H1 (cell line): ENCODE measurements around the gene H1-8. TPM values are rescaled to one million over a fixed set of nuclear protein-coding genes. Genes with fewer than 3 reads are reported as not detected.

Experiments
- CTCF ChIA-PET: fragments of 300-600 bp; sonication (Branson Sonifier 250); formaldehyde crosslinking; loops from one replicate; lab custom pipeline; 2021; ENCODE audit not compliant: partially characterized antibody; lab: Charles Lee
- POLR2A ChIA-PET: fragments of 300-600 bp; sonication (Branson Sonifier 250); formaldehyde crosslinking; loops from one replicate; lab custom pipeline; 2021; ENCODE audit warnings: inconsistent platforms; ENCODE audit not compliant: partially characterized antibody; lab: Charles Lee
- DNase-seq, 2 experiments: peaks; one replicate each; pipeline versions ENCODE4 v3.0.0 to v3.0.0-alpha.2; 2010 to 2022; ENCODE audit warnings: low spot score in 2 of 2, low read depth in 1 of 2, mixed read lengths in 1 of 2
- FAIRE-seq: peaks from 2 replicates; lab custom pipeline; 2011; peaks lifted over from hg19 to GRCh38; lab: Jason Lieb, UNC
- H2AFZ ChIP-seq: 2 replicates; pipeline ENCODE4 v1.8.1; 2012; ENCODE audit warnings: low read length, inconsistent platforms
- H2AK5ac ChIP-seq: 2 replicates; pipeline ENCODE4 v1.6.1; 2013; ENCODE audit warnings: low read depth, low read length
- H2BK120ac ChIP-seq: replicated peaks from 2 replicates; pipeline ENCODE3; 2013; ENCODE audit warnings: low read depth, low read length, inconsistent platforms
- H2BK12ac ChIP-seq: 2 replicates; pipeline ENCODE4 v1.6.1; 2013; ENCODE audit warnings: low read depth, low read length
- H2BK15ac ChIP-seq: 2 replicates; pipeline ENCODE4 v1.6.1; 2013; ENCODE audit warnings: low read length
- H2BK20ac ChIP-seq: 2 replicates; pipeline ENCODE4 v1.6.1; 2013; ENCODE audit warnings: low read length
- H2BK5ac ChIP-seq: 2 replicates; pipeline ENCODE4 v1.6.1; 2013; ENCODE audit warnings: low read depth, low read length
- H3K14ac ChIP-seq: 2 replicates; pipeline ENCODE4 v1.6.1; 2013; ENCODE audit warnings: inconsistent platforms; ENCODE audit not compliant: insufficient read length
- H3K18ac ChIP-seq: 2 replicates; pipeline ENCODE4 v1.6.1; 2013; ENCODE audit warnings: low read length; ENCODE audit errors: extremely low read depth
- H3K23ac ChIP-seq: 2 replicates; pipeline ENCODE4 v1.6.1; 2013; ENCODE audit warnings: inconsistent platforms; ENCODE audit not compliant: insufficient read length
- H3K23me2 ChIP-seq: 2 replicates; pipeline ENCODE4 v1.6.1; 2013; ENCODE audit warnings: low read depth, low read length
- H3K27ac ChIP-seq: 2 replicates; pipeline ENCODE4 v1.6.1; 2011; ENCODE audit warnings: low read depth, low read length, inconsistent platforms
- H3K27me3 ChIP-seq, 4 experiments: replicated peaks in 1 of 4; 1 replicate in 1 of 4; 2 replicates in 3 of 4; pipeline versions ENCODE4 v1.6.1 to v1.8.1; 2011 to 2013; ENCODE audit warnings: low read length in 3 of 4, mild to moderate bottlenecking in 3 of 4, inconsistent platforms in 2 of 4, mixed read lengths in 2 of 4, moderate library complexity in 1 of 4; ENCODE audit not compliant: control insufficient read depth in 3 of 4, insufficient read depth in 3 of 4; ENCODE audit errors: extremely low read depth in 1 of 4
- H3K36me3 ChIP-seq, 4 experiments: 2 replicates each; pipeline versions ENCODE4 v1.6.1 to v1.8.1; 2011 to 2013; ENCODE audit warnings: mild to moderate bottlenecking in 4 of 4, low read length in 3 of 4, moderate library complexity in 2 of 4, control low read depth in 1 of 4, inconsistent platforms in 1 of 4; ENCODE audit not compliant: insufficient read depth in 4 of 4, control insufficient read depth in 2 of 4
- H3K4ac ChIP-seq: replicated peaks from 2 replicates; pipeline ENCODE3; 2013; ENCODE audit warnings: low read length, low read depth, mixed read lengths, inconsistent platforms; ENCODE audit not compliant: insufficient read length
- H3K4me1 ChIP-seq, 4 experiments: replicated peaks in 1 of 4; 1 replicate in 1 of 4; 2 replicates in 3 of 4; pipeline versions ENCODE4 v1.6.1 to v1.8.1; 2011 to 2013; ENCODE audit warnings: low read length in 3 of 4, inconsistent platforms in 2 of 4, mixed read lengths in 1 of 4; ENCODE audit not compliant: insufficient read depth in 4 of 4, control insufficient read depth in 3 of 4
- H3K4me2 ChIP-seq, 2 experiments: 2 replicates each; pipeline versions ENCODE4 v1.6.1 to v1.8.1; 2011 to 2013; ENCODE audit warnings: low read depth in 2 of 2, low read length in 2 of 2, control low read depth in 1 of 2, inconsistent platforms in 1 of 2, mild to moderate bottlenecking in 1 of 2; ENCODE audit not compliant: insufficient read depth in 1 of 2
- H3K4me3 ChIP-seq, 4 experiments: fragments of 200-600, 300-600 bp in 1 of 4; sonication (generic), shearing (Covaris generic), sonication (Bioruptor Twin) in 1 of 4; 2 replicates each; pipeline versions ENCODE4 v1.5.1 to v1.8.1; 2011 to 2016; ENCODE audit warnings: low read length in 4 of 4, low read depth in 3 of 4, control low read depth in 2 of 4, inconsistent platforms in 2 of 4, mild to moderate bottlenecking in 2 of 4, mixed read lengths in 1 of 4, moderate library complexity in 1 of 4; ENCODE audit not compliant: insufficient read depth in 2 of 4; ENCODE audit errors: extremely low read depth in 1 of 4
- H3K56ac ChIP-seq: replicated peaks from 2 replicates; pipeline ENCODE3; 2013; ENCODE audit warnings: low read depth, mild to moderate bottlenecking, mixed read lengths, low read length, inconsistent platforms; ENCODE audit not compliant: insufficient read length
- H3K79me1 ChIP-seq: 2 replicates; pipeline ENCODE4 v1.6.1; 2013; ENCODE audit warnings: low read depth, low read length, control low read depth
- H3K79me2 ChIP-seq, 2 experiments: 2 replicates each; pipeline versions ENCODE4 v1.6.1 to v1.8.1; 2012 to 2013; ENCODE audit warnings: low read length in 2 of 2, mild to moderate bottlenecking in 2 of 2, inconsistent platforms in 1 of 2; ENCODE audit not compliant: insufficient read depth in 2 of 2, control insufficient read depth in 1 of 2
- H3K9ac ChIP-seq, 4 experiments: replicated peaks in 1 of 4; 1 replicate in 1 of 4; 2 replicates in 3 of 4; pipeline versions ENCODE4 v1.6.1 to v1.8.1; 2011 to 2013; ENCODE audit warnings: low read depth in 3 of 4, low read length in 3 of 4, control low read depth in 2 of 4, mild to moderate bottlenecking in 2 of 4, moderate library complexity in 2 of 4, inconsistent platforms in 1 of 4; ENCODE audit errors: extremely low read depth in 1 of 4
- H3K9me3 ChIP-seq, 2 experiments: 2 replicates each; pipeline versions ENCODE4 v1.6.1 to v1.8.1; 2012 to 2013; ENCODE audit warnings: mild to moderate bottlenecking in 2 of 2, moderate library complexity in 2 of 2, control low read depth in 1 of 2, inconsistent platforms in 1 of 2, low read depth in 1 of 2, low read length in 1 of 2, mixed read lengths in 1 of 2; ENCODE audit not compliant: insufficient read depth in 2 of 2
- H4K20me1 ChIP-seq, 2 experiments: replicated peaks in 1 of 2; 2 replicates each; pipeline versions ENCODE3 to v1.8.1; 2011 to 2013; ENCODE audit warnings: inconsistent platforms in 2 of 2, low read length in 2 of 2, mild to moderate bottlenecking in 1 of 2; ENCODE audit not compliant: insufficient read depth in 2 of 2, control insufficient read depth in 1 of 2
- H4K5ac ChIP-seq: 2 replicates; pipeline ENCODE4 v1.6.1; 2013; ENCODE audit warnings: low read length, low read depth, mixed read lengths, inconsistent platforms; ENCODE audit not compliant: insufficient read length
- H4K8ac ChIP-seq: 2 replicates; pipeline ENCODE4 v1.8.0; 2013; ENCODE audit warnings: mild to moderate bottlenecking, moderate library complexity, low read length, inconsistent platforms; ENCODE audit not compliant: insufficient read depth; ENCODE audit errors: extremely low read depth
- H4K91ac ChIP-seq: replicated peaks from 2 replicates; pipeline ENCODE3; 2013; ENCODE audit warnings: low read length, mixed read lengths, inconsistent platforms; ENCODE audit not compliant: insufficient read length
- ATF3 ChIP-seq: IDR thresholded peaks from 2 replicates; pipeline ENCODE4 v1.6.1; 2011; ENCODE audit warnings: low read depth, mild to moderate bottlenecking, low read length; ENCODE audit not compliant: insufficient read depth
- CBX8 ChIP-seq: fragments of 300-800, 300-1000 bp; sonication (generic); IDR thresholded peaks from 2 replicates; pipeline ENCODE4 v1.7.1; 2016; ENCODE audit warnings: low read depth, low read length, borderline replicate concordance
- CHD1 ChIP-seq: IDR thresholded peaks from 2 replicates; pipeline ENCODE4 v1.6.1; 2012; ENCODE audit warnings: low read depth, low read length, improper control_type of control experiment
- CREB1 ChIP-seq: IDR thresholded peaks from 2 replicates; pipeline ENCODE4 v1.6.1; 2012; ENCODE audit warnings: inconsistent platforms
- CTBP2 ChIP-seq: IDR thresholded peaks from 2 replicates; pipeline ENCODE4 v1.7.0; 2011; ENCODE audit warnings: borderline replicate concordance, mild to moderate bottlenecking, moderate library complexity, mixed read lengths, low read length; ENCODE audit not compliant: insufficient read depth, insufficient read length
- GABPA ChIP-seq: IDR thresholded peaks from 2 replicates; pipeline ENCODE4 v1.6.1; 2011; ENCODE audit warnings: mild to moderate bottlenecking, low read length, moderate library complexity, borderline replicate concordance; ENCODE audit not compliant: insufficient read depth
- NRF1 ChIP-seq: IDR thresholded peaks from 2 replicates; pipeline ENCODE4 v1.6.1; 2011; ENCODE audit warnings: mild to moderate bottlenecking, low read depth, low read length, improper control_type of control experiment
- POLR2A ChIP-seq, 2 experiments: IDR thresholded peaks; 1 replicate in 1 of 2; 2 replicates in 1 of 2; pipeline ENCODE4 v1.6.1; 2011; ENCODE audit warnings: low read depth in 2 of 2, low read length in 2 of 2, mild to moderate bottlenecking in 2 of 2; ENCODE audit errors: control extremely low read depth in 1 of 2
- POLR2AphosphoS5 ChIP-seq: IDR thresholded peaks from 2 replicates; pipeline ENCODE4 v1.6.1; 2011; ENCODE audit warnings: low read depth, low read length
- POU5F1 ChIP-seq: IDR thresholded peaks from 2 replicates; pipeline ENCODE4 v1.6.1; 2011; ENCODE audit warnings: low read depth, mild to moderate bottlenecking, low read length, moderate library complexity
- RFX5 ChIP-seq: IDR thresholded peaks from 2 replicates; pipeline ENCODE4 v1.6.1; 2011; ENCODE audit warnings: low read depth, low read length, improper control_type of control experiment, borderline replicate concordance
- RXRA ChIP-seq: IDR thresholded peaks from 2 replicates; pipeline ENCODE4 v1.6.1; 2011; ENCODE audit warnings: low read depth, mild to moderate bottlenecking, low read length, moderate library complexity; ENCODE audit not compliant: insufficient read depth
- SP4 ChIP-seq: IDR thresholded peaks from 2 replicates; pipeline ENCODE4 v1.6.1; 2012; ENCODE audit warnings: low read length, inconsistent platforms
- TEAD4 ChIP-seq: IDR thresholded peaks from 2 replicates; pipeline ENCODE4 v1.6.1; 2012; ENCODE audit warnings: low read depth, low read length, inconsistent platforms, mixed read lengths
- WGBS, 2 experiments: shearing (Covaris generic) in 1 of 2; methylation state at CpG; one replicate each; pipeline versions ENCODE4 v1.1.6 to v1.1.7; 2013 to 2015; ENCODE audit warnings: low lambda C conversion rate in 2 of 2, mixed read lengths in 2 of 2, inconsistent platforms in 1 of 2, low coverage in 1 of 2, missing lambda C conversion rate in 1 of 2; ENCODE audit not compliant: insufficient replicate concordance in 2 of 2, insufficient coverage in 1 of 2, insufficient read length in 1 of 2; ENCODE audit errors: extremely low coverage in 1 of 2, missing lambda C conversion rate in 1 of 2; 5-methylcytosine and 5-hydroxymethylcytosine counted together
- polyA plus RNA-seq, 7 experiments: library from polyadenylated mRNA; depleted of rRNA in 3 of 7; stranded (reverse) in 5 of 7; unstranded in 2 of 7; fragments of >200 nt in 5 of 7; fragments of 200-250 nt in 2 of 7; gene quantifications; 1 replicate in 5 of 7; 2 replicates in 1 of 7; 4 replicates in 1 of 7; pipeline versions ENCODE4 v1.2.1 to v1.2.3, GENCODE V29; 2011 to 2013; ENCODE audit warnings: missing spikeins in 2 of 7, mixed read lengths in 2 of 7
- total RNA-seq: library from RNA; stranded (reverse); fragmentation: NEBNext Ultra II Directional; extraction: Animal tissue kit (Norgen Biotek cat#: 25700); gene quantifications from 2 replicates; pipeline ENCODE4 v1.2.1, GENCODE V29; 2021

H1-8 gene
- total and polyA plus RNA-seq, 2 of the 8 experiments (the other 6 are each of a cell fraction or from before 2014, with no cell fraction given), result not detected

GRCh38 chr3:129563850-129564535 is 21.0 kb downstream of the H1-8 start:
- Histone ChIP-seq H2BK120ac (no peak overlapping the region), H3K4me3 (no peak overlapping the region), H2AK5ac (no peak overlapping the region), H3K4me2 (no peak overlapping the region), H3K79me2 (no peaks in the 10 kb centered on the region), H3K23me2 (no peaks in the 10 kb centered on the region), H4K5ac (no peak overlapping the region), H3K27me3 (no peaks in the 10 kb centered on the region), H3K79me1 (no peaks in the 10 kb centered on the region), H3K36me3 (no peaks in the 10 kb centered on the region; a peak in 1 of 8 replicates), H2BK20ac (no peak overlapping the region), H2AFZ (no peak overlapping the region), H3K27ac (no peak overlapping the region), H3K18ac (no peak overlapping the region), H4K91ac (no peak overlapping the region), H2BK5ac (no peak overlapping the region), H4K8ac (no peak overlapping the region), H3K56ac (no peak overlapping the region), H3K4ac (no peak overlapping the region), H3K4me1 (no peaks in the 10 kb centered on the region; a peak in 2 of 7 replicates), H3K14ac (no peak overlapping the region), H2BK15ac (no peak overlapping the region), H3K9me3 (no peaks in the 10 kb centered on the region), H4K20me1 (no peaks in the 10 kb centered on the region), H3K9ac (no peak overlapping the region), H2BK12ac (no peak overlapping the region), H3K23ac (no peak overlapping the region)
- ChIA-PET POLR2A (no interaction called here), CTCF (interaction anchor here (1.4 to 1.5 kb wide), 2 partner anchors 21 to 260 kb away, joined by 3 to 4 read pairs; partner anchors contain the start of gene H1-8)
- DNase-seq (no peak), FAIRE-seq (no peak)
- 89% methylated on average over 7 of the region's 8 CpGs; no CpG with 5 or more reads in 1 of the 2 experiments for WGBS, 2 experiments
- TF ChIP-seq GABPA (no peak), POU5F1 (no peak), POLR2A (IDR thresholded peaks at IDR 0.05; ENCODE audit: control extremely low read depth in 1 of 2, low read depth in 2 of 2, low read length in 2 of 2) (no peak), RFX5 (no peak), TEAD4 (no peak), CTBP2 (no peak), CHD1 (no peak), ATF3 (no peak), CBX8 (no peak), CREB1 (no peak), RXRA (no peak), POLR2AphosphoS5 (no peak), NRF1 (no peak), SP4 (no peak)
